ENCODE data around the gene STOML1. TPM values are rescaled to one million over a fixed set of nuclear protein-coding genes. Genes with fewer than 3 reads are reported as not detected.

STOML1 gene
- total and polyA plus RNA-seq, 9 of the 15 experiments (the other 6 are each of a cell fraction or from before 2014, with no cell fraction given) = 0.25 to 9.7 (median 4.6) TPM

GRCh38 chr15:74007820-74008371 is 15.8 kb upstream of the STOML1 start:
- POLR2A ChIA-PET = interaction anchor here (1.3 kb wide), 1 partner anchor 12 kb away, joined by 3 read pairs; no protein-coding TSS in a partner anchor
- Histone ChIP-seq H3K4me3 (no peak overlapping the region), H3K9ac (ENCODE audit: insufficient read depth in 1 of 2, low read depth in 2 of 2, low read length in 2 of 2) (no peak overlapping the region), H3K27me3 (ENCODE audit: control insufficient read depth in 2 of 2, insufficient read depth in 2 of 2, low read length in 2 of 2) (no peaks in the 10 kb centered on the region), H4K20me1 (replicated peaks; ENCODE audit: control insufficient read depth, insufficient read depth, low read length) (peaks cover 12% of the 10 kb centered on the region), H3K4me1 (replicated peaks in 1 of 2; ENCODE audit: control insufficient read depth in 2 of 2, insufficient read depth in 2 of 2, low read length in 2 of 2) (no peaks in the 10 kb centered on the region), H3K79me2 (ENCODE audit: control insufficient read depth, insufficient read depth, low read length) (peaks cover 54% of the 10 kb centered on the region), H3K27ac (ENCODE audit: extremely low read depth, low read depth, low read length) (no peak overlapping the region; the same call in 2 of the 3 replicates), H3K9me3 (replicated peaks; ENCODE audit: control insufficient read depth, insufficient read depth, low read depth, low read length) (0 out of 2 replicates have a peak, but pooled peaks cover 2% of the 10 kb centered on the region), H3K36me3 (ENCODE audit: control insufficient read depth, insufficient read depth, low read length) (peaks cover 63% of the 10 kb centered on the region), H3K4me2 (ENCODE audit: insufficient read depth, low read length) (no peak overlapping the region), H2AFZ (ENCODE audit: low read depth, low read length) (no peak overlapping the region), H3K9me1 (ENCODE audit: control insufficient read depth, insufficient read depth, low read length) (no peaks in the 10 kb centered on the region)
- intact Hi-C loops (cut with micrococcal nuclease) (no loop called here), in situ Hi-C loops (cut with MboI) (no loop called here)
- WGBS (ENCODE audit: insufficient coverage, low coverage, missing lambda C conversion rate) = 72% methylated on average over 5 of the region's 5 CpGs
- FAIRE-seq (no peak), ATAC-seq (no peak), DNase-seq (ENCODE audit: extremely low read depth in 1 of 4, low spot score in 3 of 4) (no peak)
- CTCF ChIA-PET (ENCODE audit: low intra/inter-chr PET ratio) = no interaction called here
- BruUV-seq (replicated peaks) = no TSS peak
- TF ChIP-seq ZBTB12 (CRISPR knock-in tag; IDR thresholded peaks at IDR 0.05) = no peak

- Histone ChIP-seq H4K20me1 (replicated peaks; ENCODE audit: control insufficient read depth, insufficient read depth, low read length) (peaks cover 12% of the 10 kb centered on the region), H3K4me3 (no peak overlapping the region)
- no peak for DNase-seq (ENCODE audit: extremely low read depth in 1 of 4, low spot score in 3 of 4)
These were observed 14.9 kb upstream of the STOML1 start for GRCh38 chr15:74006774-74007639.

More at GRCh38 chr15:74006774-74007639, 14.9 kb upstream of the STOML1 start:
- TF ChIP-seq, protein P1, sequence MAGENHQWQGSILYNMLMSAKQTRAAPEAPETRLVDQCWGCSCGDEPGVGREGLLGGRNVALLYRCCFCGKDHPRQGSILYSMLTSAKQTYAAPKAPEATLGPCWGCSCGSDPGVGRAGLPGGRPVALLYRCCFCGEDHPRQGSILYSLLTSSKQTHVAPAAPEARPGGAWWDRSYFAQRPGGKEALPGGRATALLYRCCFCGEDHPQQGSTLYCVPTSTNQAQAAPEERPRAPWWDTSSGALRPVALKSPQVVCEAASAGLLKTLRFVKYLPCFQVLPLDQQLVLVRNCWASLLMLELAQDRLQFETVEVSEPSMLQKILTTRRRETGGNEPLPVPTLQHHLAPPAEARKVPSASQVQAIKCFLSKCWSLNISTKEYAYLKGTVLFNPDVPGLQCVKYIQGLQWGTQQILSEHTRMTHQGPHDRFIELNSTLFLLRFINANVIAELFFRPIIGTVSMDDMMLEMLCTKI (IDR thresholded peaks at IDR 0.05; ENCODE audit: partially characterized antibody) = no peak
- TF ChIP-seq ARID4B (CRISPR knock-in tag; IDR thresholded peaks at IDR 0.05) = no peak
- TF ChIP-seq TGIF2 (CRISPR knock-in tag; IDR thresholded peaks at IDR 0.05) = no peak
- TF ChIP-seq RFX1 (IDR thresholded peaks at IDR 0.05) = no peak
- FAIRE-seq = no peak
- Histone ChIP-seq H3K27ac (ENCODE audit: extremely low read depth, low read depth, low read length) (no peak overlapping the region), H3K9me3 (replicated peaks; ENCODE audit: control insufficient read depth, insufficient read depth, low read depth, low read length) (0 out of 2 replicates have a peak, but pooled peaks cover 2% of the 10 kb centered on the region), H2AFZ (ENCODE audit: low read depth, low read length) (no peak overlapping the region), H3K9me1 (ENCODE audit: control insufficient read depth, insufficient read depth, low read length) (no peaks in the 10 kb centered on the region), H3K4me1 (replicated peaks in 1 of 2; ENCODE audit: control insufficient read depth in 2 of 2, insufficient read depth in 2 of 2, low read length in 2 of 2) (no peaks in the 10 kb centered on the region), H3K9ac (ENCODE audit: insufficient read depth in 1 of 2, low read depth in 2 of 2, low read length in 2 of 2) (no peak overlapping the region), H3K27me3 (ENCODE audit: control insufficient read depth in 2 of 2, insufficient read depth in 2 of 2, low read length in 2 of 2) (no peaks in the 10 kb centered on the region), H3K4me2 (ENCODE audit: insufficient read depth, low read length) (no peak overlapping the region), H3K79me2 (ENCODE audit: control insufficient read depth, insufficient read depth, low read length) (peaks cover 55% of the 10 kb centered on the region), H3K36me3 (ENCODE audit: control insufficient read depth, insufficient read depth, low read length) (peaks cover 62% of the 10 kb centered on the region)
- intact Hi-C loops (cut with micrococcal nuclease) (no loop called here), in situ Hi-C loops (cut with MboI) (no loop called here)
- 84% methylated on average over 9 of the region's 11 CpGs for WGBS (ENCODE audit: insufficient coverage, low coverage, missing lambda C conversion rate)
- CTCF ChIA-PET (ENCODE audit: low intra/inter-chr PET ratio) = no interaction called here
- no TSS peak for BruUV-seq (replicated peaks)
- no peak for ATAC-seq
- POLR2A ChIA-PET = interaction anchor here (0.5 to 1.5 kb wide), 2 partner anchors 11 to 24 kb away, joined by 3 to 5 read pairs; no protein-coding TSS in a partner anchor
